Naive thymus-derived CD8-positive, alpha-beta T cell (primary cell): ENCODE results near the gene SUSD5. TPM values are rescaled to one million over a fixed set of nuclear protein-coding genes. Genes with fewer than 3 reads are reported as not detected.
A peak's percentile ranks its signal among the peaks of the same experiment; 100 is the strongest.
"Not testable (repeated sequence)": the region's sequence is repeated elsewhere in the genome, so short reads cannot be mapped to it uniquely, and the experiment has no call there.

Experiments used
- ATAC-seq, 2 donors: fragments of 150-1000 bp; cut with Tn5 transposase in 1 of 2; sonication (Bioruptor Pico), chemical (Tn5 transposase) in 1 of 2; 1 replicate in 1 of 2; 2 replicates in 1 of 2; pipeline ENCODE4 v1.10.0; 2021; ENCODE audit warnings: mild to moderate bottlenecking in 2 of 2, moderate library complexity in 2 of 2
- POLR2A ChIA-PET: fragments of 350-600 bp; sonication (Branson Sonifier 250); formaldehyde crosslinking; loops from one replicate; lab custom pipeline; 2021; ENCODE audit warnings: antibody characterized with exemption; lab: Charles Lee
- DNase-seq, 10 donors: peaks; one replicate each; pipeline versions ENCODE4 v3.0.0 to v3.0.0-alpha.2; 2020 to 2022
- H3K27ac Mint-ChIP-seq, 10 donors: one replicate each; pipeline ENCODE4 v1.8.0; 2020 to 2022; ENCODE audit warnings: mild to moderate bottlenecking in 10 of 10, mixed read lengths in 10 of 10, moderate library complexity in 4 of 10, inconsistent platforms in 1 of 10
- H3K27me3 Mint-ChIP-seq, 5 donors: one replicate each; pipeline ENCODE4 v1.8.0; 2021 to 2022; ENCODE audit warnings: mixed read lengths in 5 of 5
- H3K36me3 Mint-ChIP-seq, 3 donors: one replicate each; pipeline ENCODE4 v1.8.0; 2020 to 2022; ENCODE audit warnings: mixed read lengths in 3 of 3, mild to moderate bottlenecking in 2 of 3, inconsistent platforms in 1 of 3
- H3K4me1 Mint-ChIP-seq, 4 donors: one replicate each; pipeline ENCODE4 v1.8.0; 2021 to 2022; ENCODE audit warnings: mixed read lengths in 4 of 4
- H3K4me3 Mint-ChIP-seq, 10 donors: one replicate each; pipeline ENCODE4 v1.8.0; 2020 to 2022; ENCODE audit warnings: mild to moderate bottlenecking in 10 of 10, mixed read lengths in 10 of 10, moderate library complexity in 6 of 10, inconsistent platforms in 1 of 10
- H3K9me3 Mint-ChIP-seq, 9 donors: one replicate each; pipeline ENCODE4 v1.8.0; 2020 to 2022; ENCODE audit warnings: mixed read lengths in 9 of 9, mild to moderate bottlenecking in 3 of 9, inconsistent platforms in 1 of 9, moderate library complexity in 1 of 9
- polyA plus RNA-seq, 3 donors: library from polyadenylated mRNA; unstranded; fragments of 300-500 nt; fragmentation: Illumina TruSeq; gene quantifications; one replicate each; pipeline ENCODE4 v1.2.3, GENCODE V29; 2021
- total RNA-seq, 8 experiments: library from RNA in 2 of 8; stranded (reverse) in 2 of 8; gene quantifications; one replicate each; pipeline ENCODE4 v1.2.3 and lab custom pipeline; 2021 to 2026

The SUSD5 gene
- total and polyA plus RNA-seq, 5 experiments from 2014 or later = not detected

DNA sequence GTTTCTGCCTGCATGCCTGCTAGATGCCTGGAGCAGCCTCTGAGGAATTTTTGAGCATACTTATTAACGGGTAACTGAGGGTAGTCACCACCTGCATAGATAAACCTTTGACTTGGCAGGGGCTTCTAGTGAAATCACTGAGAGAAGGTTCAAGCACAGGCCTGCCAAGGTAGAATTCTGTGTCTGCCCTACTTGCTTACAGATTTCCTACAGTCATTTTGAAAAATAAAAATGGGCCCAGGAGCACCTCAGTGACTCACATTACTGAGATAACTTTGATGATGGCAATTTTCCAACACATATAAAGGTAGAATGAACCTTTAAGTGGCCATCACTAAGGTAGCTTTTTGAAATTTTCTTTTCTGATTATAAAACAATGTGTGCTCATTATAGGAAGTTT is 94.0 kb downstream of the SUSD5 start:
- H3K27me3 Mint-ChIP-seq = no peaks in the 10 kb centered on the region
- no peak for ATAC-seq
- H3K4me1 Mint-ChIP-seq = peaks cover 0 to 5% (median 1%) of the 10 kb centered on the region in 4 donors
- peaks cover 0 to 69% (median 16%) of the 10 kb centered on the region in 3 donors for H3K36me3 Mint-ChIP-seq
- POLR2A ChIA-PET = interaction anchor here (0.7 to 1.2 kb wide), 2 partner anchors 15 to 886 kb away, joined by 4 to 5 read pairs; partner anchors contain the start of gene CMTM8
- no peak overlapping the region for H3K4me3 Mint-ChIP-seq
- no peaks in the 10 kb centered on the region for H3K9me3 Mint-ChIP-seq
- H3K27ac Mint-ChIP-seq = no peak overlapping the region
- DNase-seq = no peak

DNA sequence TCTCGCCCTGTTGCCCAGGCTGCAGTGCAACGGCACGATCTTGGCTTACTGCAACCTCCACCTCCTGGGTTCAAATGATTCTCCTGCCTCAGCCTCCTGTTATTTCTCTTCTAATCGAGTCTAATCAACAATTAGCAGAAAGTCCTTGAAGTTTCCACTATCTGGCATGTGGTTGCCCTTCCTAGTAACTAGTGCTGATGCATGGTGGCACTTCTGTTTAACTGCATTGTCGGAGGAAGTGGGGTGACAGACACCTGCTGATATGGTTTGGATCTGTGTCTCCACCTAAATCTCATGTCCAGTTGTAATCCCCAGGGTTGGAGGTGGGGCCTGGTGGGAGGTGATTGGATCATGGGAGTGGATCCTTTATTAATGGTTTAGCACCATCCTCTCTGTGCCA is 95.6 kb downstream of the SUSD5 start:
- ATAC-seq (no peak), DNase-seq (no peak)
- peak overlapping the region in 4 of 10 donors; percentile 17 to 64 (median 41) for H3K27ac Mint-ChIP-seq
- no peaks in the 10 kb centered on the region for H3K9me3 Mint-ChIP-seq
- POLR2A ChIA-PET = interaction anchor here (0.7 kb wide), 1 partner anchor 390 kb away, joined by 3 read pairs; no protein-coding TSS in a partner anchor
- peaks cover 0 to 19% (median 9%) of the 10 kb centered on the region in 4 donors for H3K4me1 Mint-ChIP-seq
- no peaks in the 10 kb centered on the region for H3K27me3 Mint-ChIP-seq
- no peak overlapping the region for H3K4me3 Mint-ChIP-seq
- H3K36me3 Mint-ChIP-seq = peaks cover 0 to 68% (median 16%) of the 10 kb centered on the region in 3 donors

DNA sequence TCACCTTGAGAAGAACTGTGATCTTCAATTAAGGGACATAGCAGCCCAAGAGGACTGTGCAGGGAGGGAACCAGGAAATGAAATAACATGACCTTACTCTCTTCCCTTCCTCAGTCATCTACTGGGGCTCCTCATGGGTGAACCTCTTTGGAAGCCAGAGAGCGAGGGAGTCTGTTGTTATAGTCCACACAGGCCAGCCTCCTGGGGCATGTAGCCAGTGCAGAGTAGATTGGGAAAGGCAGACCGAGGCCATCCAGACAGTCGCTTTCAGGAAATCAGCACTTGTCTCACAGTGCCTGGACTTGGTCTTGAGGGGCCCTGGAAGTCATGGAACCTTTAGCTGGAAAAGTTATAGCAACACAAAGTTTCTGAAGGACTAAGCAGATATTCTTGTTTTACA is 98.7 kb downstream of the SUSD5 start:
- DNase-seq (no peak), ATAC-seq (no peak)
- no peaks in the 10 kb centered on the region for H3K27me3 Mint-ChIP-seq
- H3K4me1 Mint-ChIP-seq = peaks cover 16 to 36% (median 21%) of the 10 kb centered on the region in 4 donors
- peaks cover 0 to 46% (median 13%) of the 10 kb centered on the region in 3 donors for H3K36me3 Mint-ChIP-seq
- H3K4me3 Mint-ChIP-seq = no peak overlapping the region
- H3K9me3 Mint-ChIP-seq = no peaks in the 10 kb centered on the region
- peak overlapping the region in 1 of 10 donors; percentile 32 for H3K27ac Mint-ChIP-seq
- POLR2A ChIA-PET = no interaction called here

DNA sequence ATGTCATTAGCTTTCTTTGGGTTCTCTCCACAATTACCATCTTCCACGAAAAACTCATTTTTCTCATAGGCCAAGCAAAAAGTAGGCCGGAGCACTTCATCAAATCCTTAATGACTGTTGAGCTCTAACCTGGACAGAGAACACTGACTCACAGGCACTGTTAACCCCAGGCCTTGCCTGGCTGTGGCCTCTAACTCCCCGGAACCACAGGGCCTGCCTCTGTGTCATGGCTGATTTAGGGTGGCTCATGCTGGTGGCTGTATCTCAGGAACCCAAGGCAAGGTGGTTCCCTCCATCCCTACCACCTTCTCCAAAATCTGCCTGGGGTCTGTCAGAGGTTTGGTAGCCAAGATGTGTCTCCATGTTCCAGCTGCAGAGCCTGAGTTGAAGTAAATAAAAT is 101.1 kb downstream of the SUSD5 start:
- DNase-seq (no peak), ATAC-seq (no peak)
- Mint-ChIP-seq H3K36me3 (peaks cover 0 to 27% (median 9%) of the 10 kb centered on the region in 3 donors), H3K9me3 (no peaks in the 10 kb centered on the region), H3K27me3 (no peaks in the 10 kb centered on the region), H3K27ac (peak overlapping the region in 4 of 10 donors; percentile 1 to 84 (median 41)), H3K4me3 (peak overlapping the region in 1 of 10 donors; percentile 2), H3K4me1 (peaks cover 18 to 41% (median 34%) of the 10 kb centered on the region in 4 donors)
- POLR2A ChIA-PET = no interaction called here

DNA sequence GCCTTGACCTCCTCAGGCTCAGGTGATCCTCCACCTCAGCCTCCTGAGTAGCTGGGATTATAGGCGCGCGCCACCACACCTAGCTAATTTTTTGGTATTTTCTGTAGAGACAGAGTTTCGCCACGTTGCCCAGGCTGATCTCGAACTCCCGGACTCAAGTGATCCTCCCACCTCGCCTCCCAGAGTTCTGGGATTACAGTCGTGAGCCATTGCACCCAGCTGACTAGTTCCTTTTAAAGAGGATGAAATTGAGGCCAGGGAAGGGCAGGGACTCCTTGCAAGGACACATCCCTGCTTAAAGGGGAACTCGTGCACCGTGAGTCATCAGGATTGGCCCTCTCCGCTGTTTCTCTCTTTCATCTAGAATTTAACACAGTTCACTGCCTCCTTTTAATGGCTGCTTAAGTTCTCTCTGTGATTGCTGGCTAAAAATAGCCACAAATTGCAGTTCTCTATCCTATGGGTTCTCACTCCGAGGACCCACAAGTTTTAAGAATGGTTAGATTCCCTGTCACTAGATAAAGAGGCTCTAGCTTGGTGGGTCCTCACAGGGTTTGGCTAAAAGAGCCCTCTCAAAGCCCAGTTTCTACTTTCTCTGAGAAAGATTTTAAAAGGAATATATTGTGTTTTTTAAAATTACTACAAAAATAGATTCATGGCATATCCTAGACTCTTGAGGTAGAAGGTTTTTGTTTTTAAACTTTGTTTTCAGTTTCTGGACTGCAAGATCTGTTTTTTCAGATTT is 103.4 kb downstream of the SUSD5 start:
- no peaks in the 10 kb centered on the region for H3K9me3 Mint-ChIP-seq
- H3K36me3 Mint-ChIP-seq = peaks cover 0 to 9% (median 0%) of the 10 kb centered on the region in 3 donors
- no peak for ATAC-seq

DNA sequence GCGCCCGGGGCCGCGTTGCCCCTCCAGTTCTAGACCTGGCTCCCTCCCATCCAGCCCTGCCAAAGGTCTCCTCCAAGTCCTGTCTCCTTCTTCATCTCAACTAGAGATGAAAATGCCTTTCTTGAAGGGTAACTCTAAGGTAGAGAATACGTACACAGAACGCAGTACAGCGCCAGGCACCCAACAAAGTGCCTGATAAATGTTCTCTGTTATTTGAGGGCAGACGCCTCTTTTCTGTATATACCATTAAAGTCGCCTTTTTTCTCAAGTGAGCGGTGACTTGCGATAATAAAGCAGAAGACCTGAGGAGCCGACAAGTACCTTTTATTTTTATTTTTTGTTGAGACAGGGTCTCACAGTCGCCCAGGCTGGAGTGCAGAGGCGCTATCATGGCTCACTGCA is 104.0 kb downstream of the SUSD5 start:
- H3K27me3 Mint-ChIP-seq = no peaks in the 10 kb centered on the region
- peak overlapping the region in 9 of 10 donors; percentile 81 to 94 (median 92) for H3K27ac Mint-ChIP-seq
- no peaks in the 10 kb centered on the region for H3K9me3 Mint-ChIP-seq
- H3K4me1 Mint-ChIP-seq = peaks cover 19 to 46% (median 39%) of the 10 kb centered on the region in 4 donors
- no peak for DNase-seq
- ATAC-seq = no peak
- peak overlapping the region; percentile 81 to 94 (median 90) for H3K4me3 Mint-ChIP-seq
- POLR2A ChIA-PET = interaction anchor here (2.6 kb wide), 1 partner anchor 19 kb away, joined by 17 read pairs; no protein-coding TSS in a partner anchor
- peaks cover 0 to 3% (median 0%) of the 10 kb centered on the region in 3 donors for H3K36me3 Mint-ChIP-seq

More for the DNA sequence above, 103.4 kb downstream of the SUSD5 start:
- no peaks in the 10 kb centered on the region for H3K27me3 Mint-ChIP-seq
- POLR2A ChIA-PET = interaction anchor here (2.6 kb wide), 1 partner anchor 19 kb away, joined by 17 read pairs; no protein-coding TSS in a partner anchor
- DNase-seq = no peak
- peak overlapping the region; percentile 81 to 94 (median 90) for H3K4me3 Mint-ChIP-seq
- H3K27ac Mint-ChIP-seq = peak overlapping the region in 9 of 10 donors; percentile 25 to 92 (median 76)
- peaks cover 19 to 46% (median 40%) of the 10 kb centered on the region in 4 donors for H3K4me1 Mint-ChIP-seq

DNA sequence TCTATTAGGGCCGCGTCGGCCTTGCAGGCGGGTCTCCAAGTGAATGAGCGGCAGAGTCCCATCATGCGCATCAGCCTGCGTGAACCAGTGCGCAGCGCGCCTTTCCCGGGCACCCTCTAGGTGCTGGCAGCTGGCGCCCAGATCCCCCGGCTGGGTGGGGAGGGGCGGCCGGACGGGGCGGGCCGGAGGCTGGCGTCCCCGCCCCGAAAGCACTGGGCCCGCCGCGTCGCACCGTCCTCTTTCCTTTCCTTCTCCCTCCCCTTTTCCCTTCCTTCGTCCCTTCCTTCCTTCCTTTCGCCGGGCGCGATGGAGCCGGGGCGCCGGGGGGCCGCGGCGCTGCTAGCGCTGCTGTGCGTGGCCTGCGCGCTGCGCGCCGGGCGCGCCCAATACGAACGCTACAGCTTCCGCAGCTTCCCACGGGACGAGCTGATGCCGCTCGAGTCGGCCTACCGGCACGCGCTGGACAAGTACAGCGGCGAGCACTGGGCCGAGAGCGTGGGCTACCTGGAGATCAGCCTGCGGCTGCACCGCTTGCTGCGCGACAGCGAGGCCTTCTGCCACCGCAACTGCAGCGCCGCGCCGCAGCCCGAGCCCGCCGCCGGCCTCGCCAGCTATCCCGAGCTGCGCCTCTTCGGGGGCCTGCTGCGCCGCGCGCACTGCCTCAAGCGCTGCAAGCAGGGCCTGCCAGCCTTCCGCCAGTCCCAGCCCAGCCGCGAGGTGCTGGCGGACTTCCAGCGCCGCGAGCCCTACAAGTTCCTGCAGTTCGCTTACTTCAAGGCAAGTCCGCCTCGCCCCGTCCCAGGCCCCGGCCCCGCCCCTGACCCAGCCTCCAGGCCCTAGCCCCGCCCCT is 104.6 kb downstream of the SUSD5 start, which contains the start of gene CRTAP:
CRTAP (plus strand) TSS at position 243 of the 850 bp plus-strand sequence; CDS start at position 307, 64 bp downstream.
- peak within 1 kb of the TSS; percentile 81 to 94 (median 90) for H3K4me3 Mint-ChIP-seq
- DNase-seq (peak; percentile 75 to 92 (median 82)), ATAC-seq (peak; percentile 86 to 88)
- H3K9me3 Mint-ChIP-seq = no peaks in the 10 kb centered on the region
- H3K4me1 Mint-ChIP-seq = peaks cover 16 to 46% (median 36%) of the 10 kb centered on the region in 4 donors
- no peaks in the 10 kb centered on the region for H3K27me3 Mint-ChIP-seq
- POLR2A ChIA-PET = interaction anchor here (0.5 to 2.6 kb wide), 5 partner anchors 18 to 328 kb away, joined by 3 to 17 read pairs (median 4); no protein-coding TSS in a partner anchor
- no peaks in the 10 kb centered on the region for H3K36me3 Mint-ChIP-seq
- H3K27ac Mint-ChIP-seq = peak within 1 kb of the TSS in 9 of 10 donors; percentile 81 to 94 (median 92)

DNA sequence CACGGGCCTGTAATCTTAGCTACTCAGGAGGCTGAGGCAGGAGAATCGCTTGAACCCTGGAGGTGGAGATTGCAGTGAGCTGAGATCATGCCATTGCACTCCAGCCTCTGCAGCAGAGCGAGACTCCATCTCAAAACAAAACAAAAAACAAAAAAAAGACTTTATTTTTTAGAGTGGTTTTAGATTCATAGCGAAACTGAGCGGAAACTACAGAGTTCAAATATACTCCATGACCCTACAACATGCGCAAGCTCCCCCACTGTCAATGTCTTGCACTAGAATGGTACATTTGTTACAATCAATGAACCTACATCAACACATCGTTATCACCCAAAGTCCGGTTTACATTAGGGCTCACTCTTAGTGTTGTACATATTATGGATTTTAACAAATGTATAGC is 107.0 kb downstream of the SUSD5 start:
- POLR2A ChIA-PET = interaction anchor here (0.7 kb wide), 1 partner anchor 171 kb away, joined by 6 read pairs; no protein-coding TSS in a partner anchor
- no peak for ATAC-seq
- no peaks in the 10 kb centered on the region for H3K9me3 Mint-ChIP-seq
- H3K4me1 Mint-ChIP-seq = peaks cover 9 to 42% (median 19%) of the 10 kb centered on the region in 4 donors
- peaks cover 0 to 3% (median 0%) of the 10 kb centered on the region in 5 donors for H3K27me3 Mint-ChIP-seq
- H3K27ac Mint-ChIP-seq = no peak overlapping the region
- H3K4me3 Mint-ChIP-seq = no peak overlapping the region
- no peaks in the 10 kb centered on the region for H3K36me3 Mint-ChIP-seq
- no peak for DNase-seq

DNA sequence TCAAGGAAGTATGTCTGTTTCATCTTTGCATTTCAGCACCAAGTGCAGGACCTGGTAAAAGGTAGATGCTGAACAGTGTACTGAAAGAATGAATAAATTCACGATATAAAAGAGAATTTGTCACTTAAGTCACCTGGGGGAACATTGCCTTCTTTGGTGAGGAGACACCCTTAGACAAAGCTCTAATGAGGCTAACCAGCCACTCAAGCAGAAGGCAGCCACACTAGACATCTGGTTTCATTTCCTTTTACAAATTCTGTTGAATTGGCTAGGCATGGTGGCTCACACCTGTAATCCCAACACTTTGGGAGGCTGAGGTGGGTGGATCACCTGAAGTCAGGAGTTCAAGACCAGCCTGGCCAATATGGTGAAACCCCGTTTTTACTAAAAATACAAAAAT is 111.8 kb downstream of the SUSD5 start:
- POLR2A ChIA-PET, H3K9me3 Mint-ChIP-seq, H3K4me3 Mint-ChIP-seq, H3K27ac Mint-ChIP-seq, ATAC-seq, DNase-seq, H3K36me3 Mint-ChIP-seq: not testable (repeated sequence)
- peaks cover 0 to 20% (median 5%) of the 10 kb centered on the region in 5 donors for H3K27me3 Mint-ChIP-seq
- H3K4me1 Mint-ChIP-seq = peaks cover 0 to 14% (median 2%) of the 10 kb centered on the region in 4 donors

DNA sequence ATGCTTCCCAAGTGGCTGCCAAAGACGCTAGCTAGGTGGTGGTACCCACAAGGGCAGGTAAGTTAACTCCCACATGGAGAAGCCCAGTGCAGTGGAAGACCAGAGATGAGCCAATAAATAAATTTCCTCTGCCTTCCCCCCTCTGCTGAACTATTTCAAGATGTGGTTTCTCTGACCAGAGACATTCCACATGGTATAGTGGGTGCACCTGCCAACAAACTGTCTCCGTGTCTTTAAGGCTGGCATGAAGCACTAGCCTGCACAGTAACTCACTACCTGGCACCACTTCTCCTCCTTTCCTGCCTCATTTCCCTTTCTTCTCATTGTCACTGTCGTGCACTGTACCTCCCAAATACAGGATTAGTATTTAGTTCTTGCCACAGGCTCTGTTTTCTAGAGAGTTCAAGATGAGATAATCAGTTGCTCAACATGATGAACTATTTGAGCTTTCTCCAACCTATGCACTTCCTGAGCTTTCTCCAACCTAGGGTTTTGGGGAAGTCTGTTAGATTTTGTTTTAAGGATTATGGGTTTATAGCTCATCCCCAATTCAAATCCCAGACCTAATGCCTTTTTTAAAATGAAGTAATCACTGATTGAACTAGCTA is 113.2 kb downstream of the SUSD5 start:
- peaks cover 0 to 20% (median 5%) of the 10 kb centered on the region in 5 donors for H3K27me3 Mint-ChIP-seq
- no peaks in the 10 kb centered on the region for H3K36me3 Mint-ChIP-seq
- no peaks in the 10 kb centered on the region for H3K9me3 Mint-ChIP-seq
- POLR2A ChIA-PET = no interaction called here
- ATAC-seq (no peak), DNase-seq (no peak)
- H3K4me3 Mint-ChIP-seq = no peak overlapping the region
- H3K4me1 Mint-ChIP-seq = peaks cover 0 to 5% (median under 1%) of the 10 kb centered on the region in 4 donors
- H3K27ac Mint-ChIP-seq = no peak overlapping the region

DNA sequence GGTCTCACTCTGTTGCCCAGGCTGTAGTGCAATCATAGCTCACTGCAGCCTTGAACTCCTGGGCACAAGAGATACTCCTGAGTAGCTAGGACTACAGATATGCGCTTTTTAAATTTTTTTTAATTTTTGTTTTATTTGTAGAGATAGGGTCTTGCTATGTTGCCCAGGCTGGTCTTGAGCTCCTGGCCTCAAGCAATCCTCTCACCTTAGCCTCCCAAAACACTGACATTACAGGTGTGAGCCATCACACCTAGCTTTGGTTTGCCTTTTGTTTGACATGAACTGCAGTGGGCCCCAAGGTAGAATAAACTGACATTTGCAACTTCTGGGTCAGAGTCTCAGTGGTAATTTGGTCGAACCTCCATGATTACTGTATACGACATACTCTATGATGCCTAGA is 113.8 kb downstream of the SUSD5 start:
- Mint-ChIP-seq H3K4me3 (no peak overlapping the region), H3K27ac (no peak overlapping the region), H3K36me3 (no peaks in the 10 kb centered on the region), H3K4me1 (peaks cover 0 to 5% (median under 1%) of the 10 kb centered on the region in 4 donors), H3K27me3 (peaks cover 0 to 20% (median 5%) of the 10 kb centered on the region in 5 donors), H3K9me3 (no peaks in the 10 kb centered on the region)
- POLR2A ChIA-PET = interaction anchor here (0.6 kb wide), 1 partner anchor 86 kb away, joined by 4 read pairs; no protein-coding TSS in a partner anchor
- DNase-seq = no peak
- no peak for ATAC-seq

DNA sequence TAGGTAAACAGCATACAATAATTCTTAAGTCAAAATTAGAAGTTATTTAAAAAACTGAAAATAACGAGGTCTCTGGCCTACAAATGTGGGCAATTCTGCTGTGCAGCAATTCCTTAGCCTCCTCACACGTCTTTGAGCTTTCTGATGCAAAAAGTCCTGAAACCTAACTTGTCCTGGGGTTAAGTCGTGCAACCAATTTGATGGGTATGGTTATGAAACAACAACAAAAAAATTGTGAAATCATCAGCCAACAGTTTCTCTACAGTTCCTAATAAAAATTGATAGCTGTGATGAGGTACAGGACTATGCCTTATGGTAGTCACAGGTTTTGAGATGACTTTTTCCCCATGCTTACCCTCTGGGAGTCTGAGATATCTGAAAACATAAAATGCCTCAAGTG is 115.1 kb downstream of the SUSD5 start:
- H3K27me3 Mint-ChIP-seq = peaks cover 0 to 20% (median 5%) of the 10 kb centered on the region in 5 donors
- H3K4me1 Mint-ChIP-seq = peaks cover 0 to 5% (median under 1%) of the 10 kb centered on the region in 4 donors

More for the DNA sequence above, 115.1 kb downstream of the SUSD5 start:
- Mint-ChIP-seq H3K27ac (no peak overlapping the region), H3K9me3 (no peaks in the 10 kb centered on the region), H3K36me3 (no peaks in the 10 kb centered on the region), H3K4me3 (no peak overlapping the region)
- ATAC-seq (no peak), DNase-seq (no peak)
- POLR2A ChIA-PET = no interaction called here
